ENCODE measurements around the gene PDIK1L.

Gene PDIK1L

DNA sequence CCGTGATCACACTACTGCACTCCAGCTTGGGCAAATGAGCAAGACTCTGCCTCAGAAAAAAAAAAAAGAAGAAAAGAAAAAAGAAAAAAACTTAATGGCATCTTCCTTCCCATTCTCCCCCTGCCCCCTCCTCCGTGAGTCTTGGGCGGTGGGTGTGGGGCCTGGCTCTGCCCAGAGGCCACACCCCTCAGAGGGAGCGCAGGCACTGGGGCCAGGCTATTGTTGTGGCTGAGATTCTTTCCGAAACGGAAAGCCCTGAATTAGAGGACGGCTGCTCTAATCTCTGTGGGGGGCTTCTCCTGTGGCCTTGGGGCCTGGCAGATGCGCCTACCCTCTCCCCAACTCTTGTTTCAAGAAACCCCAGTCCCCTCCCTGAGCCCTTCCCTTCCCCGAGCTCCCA is 43.1 kb downstream of the PDIK1L start:
- H3K4me3 ChIP-seq (ENCODE audit: low read depth, low read length): no peak overlapping the region

GRCh38 chr1:26155370-26156284 is 44.0 kb downstream of the PDIK1L start:
- H3K4me3 ChIP-seq (ENCODE audit: low read depth, low read length): no peak overlapping the region
- TF ChIP-seq, protein P1, sequence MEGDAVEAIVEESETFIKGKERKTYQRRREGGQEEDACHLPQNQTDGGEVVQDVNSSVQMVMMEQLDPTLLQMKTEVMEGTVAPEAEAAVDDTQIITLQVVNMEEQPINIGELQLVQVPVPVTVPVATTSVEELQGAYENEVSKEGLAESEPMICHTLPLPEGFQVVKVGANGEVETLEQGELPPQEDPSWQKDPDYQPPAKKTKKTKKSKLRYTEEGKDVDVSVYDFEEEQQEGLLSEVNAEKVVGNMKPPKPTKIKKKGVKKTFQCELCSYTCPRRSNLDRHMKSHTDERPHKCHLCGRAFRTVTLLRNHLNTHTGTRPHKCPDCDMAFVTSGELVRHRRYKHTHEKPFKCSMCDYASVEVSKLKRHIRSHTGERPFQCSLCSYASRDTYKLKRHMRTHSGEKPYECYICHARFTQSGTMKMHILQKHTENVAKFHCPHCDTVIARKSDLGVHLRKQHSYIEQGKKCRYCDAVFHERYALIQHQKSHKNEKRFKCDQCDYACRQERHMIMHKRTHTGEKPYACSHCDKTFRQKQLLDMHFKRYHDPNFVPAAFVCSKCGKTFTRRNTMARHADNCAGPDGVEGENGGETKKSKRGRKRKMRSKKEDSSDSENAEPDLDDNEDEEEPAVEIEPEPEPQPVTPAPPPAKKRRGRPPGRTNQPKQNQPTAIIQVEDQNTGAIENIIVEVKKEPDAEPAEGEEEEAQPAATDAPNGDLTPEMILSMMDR (IDR thresholded peaks at IDR 0.05; ENCODE audit: borderline replicate concordance, insufficient read depth, low read depth, low read length): no peak

More for the DNA sequence above, 43.1 kb downstream of the PDIK1L start:
- TF ChIP-seq, protein P1 (IDR thresholded peaks at IDR 0.05; ENCODE audit: borderline replicate concordance, insufficient read depth, low read depth, low read length): no peak

DNA sequence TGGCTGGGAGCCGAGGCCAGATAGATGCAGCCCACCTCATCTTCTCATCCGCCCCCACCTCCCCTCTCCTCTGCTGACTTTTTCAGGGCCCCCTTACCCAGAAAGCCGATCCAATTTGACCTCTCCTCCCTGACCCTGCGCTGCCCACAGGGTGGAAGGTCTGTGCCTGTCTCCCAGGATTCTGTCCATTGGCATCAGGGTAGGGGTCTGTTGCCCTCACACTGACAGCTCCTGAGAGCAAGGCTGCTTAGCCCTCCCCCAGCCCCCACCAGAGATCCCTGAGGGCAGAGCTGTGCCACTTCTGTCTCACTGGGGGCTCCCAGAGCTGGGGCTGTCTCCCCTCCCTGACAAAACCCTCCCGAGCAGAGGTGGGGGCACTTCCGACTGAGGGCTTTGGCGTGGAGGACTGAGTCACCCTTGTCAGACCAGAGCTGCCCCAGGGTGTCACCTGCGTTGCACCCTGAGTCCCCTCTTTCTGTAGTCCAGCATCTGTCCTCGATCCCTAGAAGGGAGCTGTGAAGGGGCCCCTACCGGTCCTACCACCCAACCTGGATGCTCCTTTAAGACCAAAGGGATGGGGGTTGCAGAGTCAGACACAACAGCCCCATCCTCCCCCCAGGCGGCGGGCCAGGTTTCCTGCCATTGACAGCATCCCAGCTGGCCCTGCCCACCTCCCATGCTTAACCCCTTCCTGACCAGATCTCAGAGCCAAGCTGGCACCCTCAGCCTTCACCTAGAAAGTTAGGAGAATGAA is 44.8 kb downstream of the PDIK1L start:
- TF ChIP-seq, protein P1 (IDR thresholded peaks at IDR 0.05; ENCODE audit: borderline replicate concordance, insufficient read depth, low read depth, low read length): no peak
- H3K4me3 ChIP-seq (ENCODE audit: low read depth, low read length): no peak overlapping the region

DNA sequence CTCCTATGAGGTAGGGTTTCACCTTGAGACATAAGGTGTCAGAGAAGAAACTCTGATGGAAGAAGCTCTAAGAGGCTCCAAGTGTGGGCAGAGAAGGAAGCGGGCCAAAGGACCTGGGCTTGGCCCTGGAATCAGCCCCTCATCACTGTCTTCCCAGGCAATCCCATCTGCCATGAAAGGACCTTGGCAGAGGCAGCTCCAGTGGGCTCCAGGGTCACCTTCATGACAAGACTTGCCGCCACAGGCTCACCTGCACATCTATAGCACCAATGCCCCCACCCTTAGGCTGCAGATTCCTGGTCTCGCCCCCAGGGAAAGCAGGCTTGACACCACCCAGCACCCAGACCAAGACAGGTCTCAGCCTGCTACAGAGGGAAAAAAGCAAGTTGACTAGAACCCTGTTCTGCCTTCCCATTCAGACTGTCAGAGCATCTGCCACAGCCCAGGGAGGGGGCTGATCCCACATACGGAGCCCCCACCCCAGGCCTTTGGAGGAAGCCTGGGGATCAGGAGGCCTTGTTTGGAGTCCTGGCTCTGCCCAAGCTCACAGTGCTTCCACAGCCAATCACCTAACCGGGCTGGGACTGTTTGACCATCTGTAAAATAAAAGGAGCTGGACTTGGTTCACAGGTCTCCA is 46.8 kb downstream of the PDIK1L start:
- TF ChIP-seq, protein P1 (IDR thresholded peaks at IDR 0.05; ENCODE audit: borderline replicate concordance, insufficient read depth, low read depth, low read length): no peak
- no peak overlapping the region for H3K4me3 ChIP-seq (ENCODE audit: low read depth, low read length)

GRCh38 chr1:26158908-26159742 is 47.5 kb downstream of the PDIK1L start, which contains the start of gene FAM110D:
Gene FAM110D, plus strand, starts transcription at chr1:26159079. Its CDS starts 2,213 bp downstream, at chr1:26161292.
- TF ChIP-seq, protein P1 (IDR thresholded peaks at IDR 0.05; ENCODE audit: borderline replicate concordance, insufficient read depth, low read depth, low read length): no peak
- H3K4me3 ChIP-seq (ENCODE audit: low read depth, low read length): no peak within 1 kb of the TSS

GRCh38 chr1:26159743-26160039 is 48.1 kb downstream of the PDIK1L start:
- no peak overlapping the region for H3K4me3 ChIP-seq (ENCODE audit: low read depth, low read length)
- TF ChIP-seq, protein P1 (IDR thresholded peaks at IDR 0.05; ENCODE audit: borderline replicate concordance, insufficient read depth, low read depth, low read length): no peak
